PC-9 (cell line): ENCODE measurements around the gene EVPL. TPM values are rescaled to one million over a fixed set of nuclear protein-coding genes. Genes with fewer than 3 reads are reported as not detected.
"Not testable (repeated sequence)": the region's sequence is repeated elsewhere in the genome, so short reads cannot be mapped to it uniquely, and the experiment has no call there.

Experiments
- BruUV-seq: library from RNA; stranded (reverse); fragments of 400-500 nt; replicated peaks from 2 replicates; lab custom pipeline; 2021; lab: Mats Ljungman, UMichigan
- CTCF ChIA-PET: fragments of 300-600 bp; sonication (Branson Sonifier 250); formaldehyde crosslinking; loops from one replicate; lab custom pipeline; 2022; ENCODE audit warnings: antibody characterized with exemption; lab: Charles Lee
- POLR2A ChIA-PET: fragments of 300-600 bp; sonication (Branson Sonifier 250); formaldehyde crosslinking; loops from one replicate; lab custom pipeline; 2022; ENCODE audit warnings: antibody characterized with exemption; ENCODE audit not compliant: unreplicated experiment; lab: Charles Lee
- DNase-seq, 2 experiments: peaks; one replicate each; pipeline versions ENCODE4 v3.0.0 to v3.0.0-alpha.2; 2015 to 2022; ENCODE audit warnings: mixed read lengths in 1 of 2
- H2AFZ ChIP-seq: fragments of 200-600 bp; sonication (generic); 2 replicates; pipeline ENCODE4 v1.8.1; 2017; ENCODE audit warnings: antibody characterized with exemption
- H3F3A ChIP-seq: fragments of 200-600 bp; sonication (generic); 2 replicates; pipeline ENCODE4 v1.8.1; 2017; ENCODE audit warnings: antibody characterized with exemption, mild to moderate bottlenecking, low read depth; ENCODE audit not compliant: insufficient read depth
- H3K27ac ChIP-seq: fragments of 200-600 bp; sonication (generic); 2 replicates; pipeline ENCODE4 v1.6.1; 2016; ENCODE audit warnings: mixed run types
- H3K27me3 ChIP-seq: fragments of 200-600 bp; sonication (generic); 2 replicates; pipeline ENCODE4 v1.6.1; 2016; ENCODE audit warnings: low read depth, mixed run types; ENCODE audit not compliant: insufficient read depth
- H3K36me3 ChIP-seq: fragments of 200-600 bp; sonication (generic); 2 replicates; pipeline ENCODE4 v1.6.1; 2016; ENCODE audit warnings: low read depth, mixed run types
- H3K4me1 ChIP-seq: fragments of 200-600 bp; sonication (generic); replicated peaks from 2 replicates; pipeline ENCODE4 v1.6.1; 2016; ENCODE audit warnings: mixed run types; ENCODE audit not compliant: insufficient read depth
- H3K4me2 ChIP-seq: fragments of 200-600 bp; sonication (generic); 2 replicates; pipeline ENCODE4 v1.6.1; 2017; ENCODE audit warnings: mixed run types
- H3K4me3 ChIP-seq: fragments of 200-600 bp; sonication (generic); 2 replicates; pipeline ENCODE4 v1.6.1; 2016; ENCODE audit warnings: mixed run types
- H3K79me2 ChIP-seq: fragments of 200-600 bp; sonication (generic); 2 replicates; pipeline ENCODE4 v1.6.1; 2017; ENCODE audit warnings: low read depth, mixed run types
- H3K9me2 ChIP-seq: fragments of 200-600 bp; sonication (generic); 2 replicates; pipeline ENCODE4 v1.8.1; 2017; ENCODE audit warnings: mild to moderate bottlenecking; ENCODE audit not compliant: insufficient read depth
- H3K9me3 ChIP-seq: fragments of 200-600 bp; sonication (generic); 2 replicates; pipeline ENCODE4 v1.8.1; 2016; ENCODE audit warnings: low read depth; ENCODE audit not compliant: insufficient read depth
- H4K20me1 ChIP-seq: fragments of 200-600 bp; sonication (generic); 2 replicates; pipeline ENCODE4 v1.8.1; 2017; ENCODE audit not compliant: insufficient read depth
- EZH2 ChIP-seq: fragments of 200-600 bp; sonication (generic); IDR thresholded peaks from 2 replicates; pipeline ENCODE4 v1.8.0; 2017; ENCODE audit warnings: antibody characterized with exemption, low read depth
- intact Hi-C: fragments of 100-400 bp; cut with micrococcal nuclease; formaldehyde crosslinking; loops from one replicate; pipeline ENCODE4 v1.10.0; 2022; ENCODE audit not compliant: unreplicated experiment
- total RNA-seq: library from RNA; stranded (reverse); gene quantifications from 2 replicates; pipeline ENCODE4 v1.2.3, GENCODE V29; 2021
- TF ChIP-seq, protein P1 (sequence below): fragments of 200-600 bp; sonication (generic); conservative IDR thresholded peaks from 2 replicates; pipeline ENCODE4 v1.6.1; 2017; ENCODE audit warnings: mixed run types, antibody characterized with exemption, mild to moderate bottlenecking, moderate library complexity

Gene EVPL
- total RNA-seq, 1 experiment from 2014 or later, result 60.8 TPM

DNA sequence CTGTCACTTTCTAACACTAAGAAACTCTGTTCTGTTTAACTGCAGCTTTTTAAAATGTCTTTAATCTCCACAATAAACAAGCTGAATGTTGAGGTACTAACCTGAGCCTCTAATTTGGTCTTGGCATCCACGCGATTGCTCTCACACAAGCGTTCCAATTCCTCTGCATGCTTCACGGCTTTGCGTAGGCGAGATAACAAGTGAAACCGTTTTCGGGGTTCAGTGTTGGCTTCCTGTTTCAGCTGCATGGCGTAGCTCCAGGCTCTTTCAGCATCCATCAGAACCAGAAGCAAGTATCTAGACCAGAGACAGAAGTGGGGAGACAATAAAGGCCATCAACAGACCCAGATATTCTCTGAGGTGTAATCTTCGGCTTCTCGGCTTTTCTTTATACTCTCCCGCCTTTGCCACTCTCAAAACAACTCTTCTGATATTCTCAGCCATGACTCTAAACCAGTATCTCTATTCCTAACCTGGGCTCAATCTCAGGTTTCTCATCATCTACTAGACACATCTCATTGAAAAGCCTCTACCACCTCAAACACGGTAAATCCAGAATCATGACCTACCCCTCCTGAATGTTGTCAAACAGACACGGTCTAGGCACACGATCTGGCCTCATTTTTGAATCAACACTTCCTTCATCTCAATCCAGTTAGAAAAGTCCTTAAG lies 36.9 kb upstream of the EVPL start:
- Histone ChIP-seq H3F3A (peaks cover 7% of the 10 kb centered on the region; the same call in 1 of the 2 replicates), H3K36me3 (0 out of 2 replicates have a peak, but pooled peaks cover 7% of the 10 kb centered on the region), H3K4me3 (no peak overlapping the region), H3K9me3 (no peaks in the 10 kb centered on the region), H3K79me2 (peaks cover 14% of the 10 kb centered on the region; the same call in 1 of the 2 replicates), H3K4me1 (no peaks in the 10 kb centered on the region), H3K27ac (no peak overlapping the region), H3K4me2 (no peak overlapping the region), H2AFZ (no peak overlapping the region), H3K9me2 (no peaks in the 10 kb centered on the region), H3K27me3 (no peaks in the 10 kb centered on the region), H4K20me1 (no peaks in the 10 kb centered on the region)
- POLR2A ChIA-PET, result interaction anchor here (0.6 to 0.7 kb wide), 2 partner anchors 15 to 61 kb away, joined by 3 to 13 read pairs; no protein-coding TSS in a partner anchor
- CTCF ChIA-PET, result interaction anchor here (0.7 kb wide), 1 partner anchor 60 kb away, joined by 6 read pairs; no protein-coding TSS in a partner anchor
- BruUV-seq, result no TSS peak
- TF ChIP-seq, protein P1, sequence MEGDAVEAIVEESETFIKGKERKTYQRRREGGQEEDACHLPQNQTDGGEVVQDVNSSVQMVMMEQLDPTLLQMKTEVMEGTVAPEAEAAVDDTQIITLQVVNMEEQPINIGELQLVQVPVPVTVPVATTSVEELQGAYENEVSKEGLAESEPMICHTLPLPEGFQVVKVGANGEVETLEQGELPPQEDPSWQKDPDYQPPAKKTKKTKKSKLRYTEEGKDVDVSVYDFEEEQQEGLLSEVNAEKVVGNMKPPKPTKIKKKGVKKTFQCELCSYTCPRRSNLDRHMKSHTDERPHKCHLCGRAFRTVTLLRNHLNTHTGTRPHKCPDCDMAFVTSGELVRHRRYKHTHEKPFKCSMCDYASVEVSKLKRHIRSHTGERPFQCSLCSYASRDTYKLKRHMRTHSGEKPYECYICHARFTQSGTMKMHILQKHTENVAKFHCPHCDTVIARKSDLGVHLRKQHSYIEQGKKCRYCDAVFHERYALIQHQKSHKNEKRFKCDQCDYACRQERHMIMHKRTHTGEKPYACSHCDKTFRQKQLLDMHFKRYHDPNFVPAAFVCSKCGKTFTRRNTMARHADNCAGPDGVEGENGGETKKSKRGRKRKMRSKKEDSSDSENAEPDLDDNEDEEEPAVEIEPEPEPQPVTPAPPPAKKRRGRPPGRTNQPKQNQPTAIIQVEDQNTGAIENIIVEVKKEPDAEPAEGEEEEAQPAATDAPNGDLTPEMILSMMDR, result no peak
- no peak for TF ChIP-seq EZH2
- no peak for DNase-seq
- intact Hi-C loops, result no loop called here

DNA sequence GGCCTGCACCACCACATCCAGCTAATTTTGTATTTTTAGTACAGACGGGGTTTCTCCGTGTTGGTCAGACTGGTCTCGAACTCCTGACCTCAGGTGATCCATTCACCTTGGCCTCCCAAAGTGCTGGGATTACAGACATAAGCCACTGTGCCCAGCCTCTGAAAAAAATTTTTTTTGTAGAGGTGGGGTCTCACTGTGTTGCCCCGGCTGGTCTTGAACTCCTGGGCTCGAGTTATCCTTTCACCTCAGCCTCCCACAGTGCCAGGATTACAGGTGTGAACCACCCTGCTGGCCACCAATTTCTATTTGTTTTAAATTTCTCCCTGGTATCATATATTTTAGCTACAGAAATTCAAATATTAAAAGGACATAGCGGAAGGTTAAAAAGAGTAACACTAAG lies 31.2 kb upstream of the EVPL start:
- CTCF ChIA-PET, DNase-seq, H3K9me2 ChIP-seq, H3K27me3 ChIP-seq, H3K79me2 ChIP-seq, BruUV-seq, H3K4me2 ChIP-seq, H3K27ac ChIP-seq, H3K4me3 ChIP-seq, H2AFZ ChIP-seq, intact Hi-C loops, H3K9me3 ChIP-seq, H3K36me3 ChIP-seq, H4K20me1 ChIP-seq: not testable (repeated sequence)
- H3K4me1 ChIP-seq, result peaks cover 22% of the 10 kb centered on the region
- H3F3A ChIP-seq, result peaks cover 22% of the 10 kb centered on the region
- POLR2A ChIA-PET, result interaction anchor here (0.7 kb wide), 2 partner anchors 12 to 48 kb away, joined by 3 to 5 read pairs; no protein-coding TSS in a partner anchor

DNA sequence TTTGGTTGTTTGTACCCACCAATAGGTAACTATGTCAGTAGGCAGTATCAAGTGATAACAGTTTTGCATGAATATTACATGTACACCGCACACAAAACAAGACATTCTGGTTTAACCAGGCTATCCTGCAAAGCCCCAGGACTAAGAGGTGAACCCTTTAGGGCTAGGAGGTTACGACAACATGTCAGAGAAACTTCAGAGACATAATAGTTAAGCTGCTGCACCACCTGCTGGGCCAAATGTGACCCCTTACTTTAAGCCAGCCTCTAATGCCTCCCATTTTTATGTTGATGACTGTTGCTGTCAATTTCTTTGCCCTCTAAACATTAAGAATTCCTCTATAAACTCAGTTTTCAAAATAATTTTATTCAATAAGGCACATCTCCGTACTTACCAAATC lies 29.8 kb upstream of the EVPL start:
- Histone ChIP-seq H3K36me3 (peaks cover 7% of the 10 kb centered on the region; the same call in 1 of the 2 replicates), H3F3A (peaks cover 32% of the 10 kb centered on the region), H3K4me3 (no peak overlapping the region), H3K9me3 (peaks cover 4% of the 10 kb centered on the region; the same call in 1 of the 2 replicates), H3K9me2 (no peaks in the 10 kb centered on the region), H4K20me1 (no peaks in the 10 kb centered on the region), H3K27ac (no peak overlapping the region), H2AFZ (no peak overlapping the region), H3K4me1 (peaks cover 34% of the 10 kb centered on the region), H3K79me2 (peaks cover 15% of the 10 kb centered on the region), H3K4me2 (no peak overlapping the region), H3K27me3 (no peaks in the 10 kb centered on the region)
- DNase-seq, result peak in 1 of 2 experiments; percentile 57
- ChIA-PET POLR2A (no interaction called here), CTCF (interaction anchor here (0.5 to 0.6 kb wide), 2 partner anchors 42 to 100 kb away, joined by 3 to 4 read pairs; no protein-coding TSS in a partner anchor)
- TF ChIP-seq, protein P1, result no peak
- TF ChIP-seq EZH2, result no peak
- intact Hi-C loops, result no loop called here
- BruUV-seq, result no TSS peak
